Left lung (tissue), 10 donors: ENCODE results near the gene SNAPC2. TPM values are rescaled to one million over a fixed set of nuclear protein-coding genes. Genes with fewer than 3 reads are reported as not detected.

Experiments used
- ATAC-seq: fragments of 200-7000 bp; cut with Tn5 transposase; one replicate; pipeline ENCODE4 v1.9.1; 2020; ENCODE audit warnings: moderate library complexity
- DNase-seq, 4 donors: peaks; one replicate each; pipeline ENCODE4 v3.0.0-alpha.2; 2013 to 2020
- H3K27ac ChIP-seq, 2 donors: fragments of 200-600 bp; sonication (generic) in 1 of 2; one replicate each; pipeline versions ENCODE4 v1.5.0 to v1.8.0; 2020 to 2021
- H3K27me3 ChIP-seq, 2 donors: fragments of 200-600 bp; sonication (generic) in 1 of 2; one replicate each; pipeline versions ENCODE4 v1.5.0 to v1.8.0; 2020 to 2021
- H3K36me3 ChIP-seq, 2 donors: fragments of 200-600 bp; sonication (generic) in 1 of 2; one replicate each; pipeline versions ENCODE4 v1.5.0 to v1.8.0; 2020 to 2021
- H3K4me1 ChIP-seq, 2 donors: fragments of 200-600 bp; one replicate each; pipeline ENCODE4 v1.8.0; 2021
- H3K4me3 ChIP-seq, 2 donors: fragments of 200-600 bp; sonication (generic) in 1 of 2; one replicate each; pipeline versions ENCODE4 v1.5.0 to v1.8.0; 2020 to 2021; ENCODE audit warnings: mild to moderate bottlenecking in 1 of 2
- H3K9me3 ChIP-seq, 2 donors: fragments of 200-600 bp; sonication (generic) in 1 of 2; one replicate each; pipeline versions ENCODE4 v1.5.0 to v1.8.0; 2020 to 2021
- intact Hi-C, 2 donors: fragments of 100-400 bp; cut with DNase I; formaldehyde crosslinking; loops; one replicate each; pipeline versions ENCODE4 v1.11.2 to v1.14.2; 2022
- polyA plus RNA-seq, 6 donors: library from polyadenylated mRNA; unstranded; fragments of 120-200 nt; gene quantifications; one replicate each; pipeline ENCODE4 v1.2.1, GENCODE V29; 2013; ENCODE audit not compliant: insufficient read length in 6 of 6
- total RNA-seq, 2 donors: library from RNA; stranded (reverse); fragmentation: NEBNext Ultra II Directional; extraction: Animal tissue kit (Norgen Biotek cat#: 25700); gene quantifications; one replicate each; pipeline ENCODE4 v1.2.1, GENCODE V29; 2021
- TF ChIP-seq, protein P1 (sequence below), 2 donors: fragments of 200-600 bp; sonication (generic) in 1 of 2; IDR thresholded peaks; one replicate each; pipeline versions ENCODE4 v1.5.0 to v1.8.0; 2021; ENCODE audit warnings: antibody characterized with exemption in 2 of 2
- donor health status: DM: no; HTN: yes; CAD: no.
- donor health status: DM: no; HTN: no; CAD: no.

The SNAPC2 gene
- total and polyA plus RNA-seq, 8 donors: 11.1 to 20.5 (median 15.5) TPM

DNA sequence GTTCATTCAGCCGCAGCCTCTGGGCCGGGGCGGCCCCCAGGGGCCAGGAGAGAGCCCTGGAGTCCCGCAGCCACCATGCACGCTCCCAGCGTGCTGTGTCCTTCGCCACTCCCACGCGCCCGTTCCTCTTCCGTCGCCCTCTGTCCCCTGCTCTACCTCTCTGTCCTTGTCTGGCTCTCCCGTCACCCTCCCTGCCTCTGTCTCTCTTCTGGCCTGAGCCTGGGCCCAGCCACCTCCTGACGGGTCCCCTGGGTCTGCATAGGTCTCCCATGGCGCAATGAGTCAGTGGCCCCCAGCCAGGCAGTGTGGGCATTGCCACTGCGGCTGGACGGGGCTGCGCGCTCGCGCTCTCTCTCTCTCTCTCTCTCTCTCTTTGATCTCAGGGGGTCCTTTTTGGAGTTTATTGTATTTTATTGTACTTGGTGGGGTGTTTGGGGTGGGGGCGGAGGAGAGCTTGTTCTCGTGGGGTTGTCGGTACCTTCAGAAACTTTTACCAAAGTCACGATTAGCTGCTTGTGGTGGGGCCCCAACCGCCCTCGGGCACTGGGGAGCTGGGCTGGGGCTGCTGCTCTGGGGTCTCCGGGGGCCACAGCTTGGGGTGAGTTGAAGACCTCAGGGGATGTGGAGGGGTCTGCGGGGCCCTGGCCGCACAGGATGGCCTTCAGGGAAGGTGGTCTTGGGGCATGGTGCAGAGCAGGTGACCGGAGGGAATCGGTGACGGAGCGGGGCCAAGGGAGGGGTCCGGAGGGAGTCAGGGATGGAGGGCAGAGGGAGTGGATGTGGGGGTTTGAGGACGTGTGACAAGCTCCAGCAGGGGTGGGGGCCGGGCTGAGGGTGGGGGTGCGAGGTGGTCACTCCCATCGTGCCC, 7.2 kb upstream of the SNAPC2 start:
- H3K4me1 ChIP-seq: peaks cover 13 to 25% of the 10 kb centered on the region in 2 donors

DNA sequence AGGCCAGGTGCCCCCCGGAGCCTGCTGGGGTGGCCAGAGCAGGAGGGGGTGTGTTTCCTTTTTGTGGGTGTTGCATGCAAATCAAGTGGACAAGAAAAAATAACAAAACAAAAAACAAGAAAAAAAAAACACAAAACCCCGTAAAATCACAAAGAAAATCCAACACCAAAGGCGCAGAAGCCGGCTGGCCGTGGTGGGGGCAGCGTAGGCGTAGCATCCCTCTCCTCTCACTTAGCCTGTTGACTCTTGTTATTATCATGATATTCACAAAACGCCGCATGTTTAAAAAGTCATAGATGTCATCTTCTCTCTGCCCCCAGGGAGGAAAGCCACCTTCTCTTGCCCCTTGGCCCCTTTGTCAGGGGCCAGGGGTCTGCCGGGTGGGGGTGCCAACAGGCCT, 6.5 kb upstream of the SNAPC2 start:
- DNase-seq (no peak), ATAC-seq (no peak)
- peaks cover 36 to 51% of the 10 kb centered on the region in 2 donors for H3K27me3 ChIP-seq
- intact Hi-C loops: no loop called here
- H3K9me3 ChIP-seq: no peaks in the 10 kb centered on the region
- peaks cover 13 to 30% of the 10 kb centered on the region in 2 donors for H3K4me1 ChIP-seq
- no peak overlapping the region for H3K27ac ChIP-seq
- H3K4me3 ChIP-seq: no peak overlapping the region
- TF ChIP-seq, protein P1, sequence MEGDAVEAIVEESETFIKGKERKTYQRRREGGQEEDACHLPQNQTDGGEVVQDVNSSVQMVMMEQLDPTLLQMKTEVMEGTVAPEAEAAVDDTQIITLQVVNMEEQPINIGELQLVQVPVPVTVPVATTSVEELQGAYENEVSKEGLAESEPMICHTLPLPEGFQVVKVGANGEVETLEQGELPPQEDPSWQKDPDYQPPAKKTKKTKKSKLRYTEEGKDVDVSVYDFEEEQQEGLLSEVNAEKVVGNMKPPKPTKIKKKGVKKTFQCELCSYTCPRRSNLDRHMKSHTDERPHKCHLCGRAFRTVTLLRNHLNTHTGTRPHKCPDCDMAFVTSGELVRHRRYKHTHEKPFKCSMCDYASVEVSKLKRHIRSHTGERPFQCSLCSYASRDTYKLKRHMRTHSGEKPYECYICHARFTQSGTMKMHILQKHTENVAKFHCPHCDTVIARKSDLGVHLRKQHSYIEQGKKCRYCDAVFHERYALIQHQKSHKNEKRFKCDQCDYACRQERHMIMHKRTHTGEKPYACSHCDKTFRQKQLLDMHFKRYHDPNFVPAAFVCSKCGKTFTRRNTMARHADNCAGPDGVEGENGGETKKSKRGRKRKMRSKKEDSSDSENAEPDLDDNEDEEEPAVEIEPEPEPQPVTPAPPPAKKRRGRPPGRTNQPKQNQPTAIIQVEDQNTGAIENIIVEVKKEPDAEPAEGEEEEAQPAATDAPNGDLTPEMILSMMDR (IDR thresholded peaks at IDR 0.05): no peak
- H3K36me3 ChIP-seq: peaks cover 0 to 53% of the 10 kb centered on the region in 2 donors

More for the DNA sequence above, 7.2 kb upstream of the SNAPC2 start:
- DNase-seq (peak in 1 of 4 donors; percentile 71), ATAC-seq (no peak)
- peaks cover 29 to 44% of the 10 kb centered on the region in 2 donors for H3K27me3 ChIP-seq
- TF ChIP-seq, protein P1 (IDR thresholded peaks at IDR 0.05): no peak
- intact Hi-C loops: no loop called here
- H3K27ac ChIP-seq: no peak overlapping the region
- H3K36me3 ChIP-seq: peaks cover 0 to 54% of the 10 kb centered on the region in 2 donors
- no peaks in the 10 kb centered on the region for H3K9me3 ChIP-seq
- no peak overlapping the region for H3K4me3 ChIP-seq

DNA sequence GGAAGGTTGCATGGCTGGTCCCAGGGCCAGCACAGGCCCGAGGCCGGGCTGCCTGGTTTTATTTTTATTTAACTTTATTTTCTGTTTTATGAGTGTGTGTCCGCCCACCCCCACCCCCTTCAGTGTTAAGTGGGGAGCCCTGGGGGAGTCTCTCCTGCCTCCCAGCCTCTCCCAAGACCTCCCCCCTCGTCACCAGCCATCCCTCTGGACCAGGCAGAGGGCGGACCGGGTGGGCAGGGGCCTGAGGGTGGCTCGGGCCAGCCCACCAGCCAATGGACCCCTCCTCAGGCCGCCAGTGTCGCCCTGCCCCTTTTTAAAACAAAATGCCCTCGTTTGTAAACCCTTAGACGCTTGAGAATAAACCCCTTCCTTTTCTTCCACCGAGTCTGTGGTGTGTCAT, 6.0 kb upstream of the SNAPC2 start:
- H3K4me3 ChIP-seq: no peak overlapping the region
- H3K9me3 ChIP-seq: no peaks in the 10 kb centered on the region
- TF ChIP-seq, protein P1 (IDR thresholded peaks at IDR 0.05): no peak
- DNase-seq: no peak
- peaks cover 0 to 49% of the 10 kb centered on the region in 2 donors for H3K36me3 ChIP-seq
- no peak for ATAC-seq
- no peak overlapping the region for H3K27ac ChIP-seq
- peaks cover 13 to 34% of the 10 kb centered on the region in 2 donors for H3K4me1 ChIP-seq
- H3K27me3 ChIP-seq: peaks cover 41 to 56% of the 10 kb centered on the region in 2 donors
- intact Hi-C loops: no loop called here

DNA sequence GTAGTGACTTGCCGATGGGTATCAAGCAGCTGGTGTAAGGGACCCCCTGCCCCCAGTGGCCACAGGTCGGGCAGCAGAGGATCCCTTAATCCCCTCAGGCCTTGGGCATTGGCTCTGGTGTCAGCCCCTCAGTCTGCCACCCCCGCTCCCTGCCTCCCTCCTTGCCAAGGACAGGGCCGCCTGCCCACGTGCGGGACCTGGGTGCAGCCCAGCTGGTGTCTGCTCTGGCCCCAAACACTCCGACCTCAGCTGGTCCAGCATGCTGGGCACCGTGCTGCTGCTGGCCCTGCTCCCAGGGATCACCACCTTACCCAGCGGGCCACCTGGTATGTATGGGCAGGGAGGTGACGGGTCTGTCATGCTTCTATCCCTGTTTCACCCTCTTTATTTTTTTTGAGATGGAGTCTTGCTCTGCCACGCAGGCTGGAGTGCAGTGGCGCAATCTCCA, 5.5 kb upstream of the SNAPC2 start, which contains the start of gene TGFBR3L:
Gene TGFBR3L (plus strand): TSS at position 233 of the 448 bp plus-strand sequence.
- peaks cover 0 to 43% of the 10 kb centered on the region in 2 donors for H3K36me3 ChIP-seq
- peaks cover 16 to 40% of the 10 kb centered on the region in 2 donors for H3K4me1 ChIP-seq
- H3K27ac ChIP-seq: no peak within 1 kb of the TSS
- H3K27me3 ChIP-seq: peaks cover 42 to 61% of the 10 kb centered on the region in 2 donors
- intact Hi-C loops: no loop called here
- DNase-seq (no peak), ATAC-seq (no peak)
- H3K9me3 ChIP-seq: no peaks in the 10 kb centered on the region
- TF ChIP-seq, protein P1 (IDR thresholded peaks at IDR 0.05): no peak
- no peak within 1 kb of the TSS for H3K4me3 ChIP-seq
